HEK293T (cell line): ENCODE data around the gene NYAP1.
"Not testable (repeated sequence)": the region's sequence is repeated elsewhere in the genome, so short reads cannot be mapped to it uniquely, and the experiment has no call there.

Experiments used
- CTCF ChIA-PET: fragments of 350-600 bp; formaldehyde crosslinking; extraction: SDS; loops from one replicate; lab custom pipeline; 2021; ENCODE audit warnings: antibody characterized with exemption, inconsistent platforms; lab: Yijun Ruan, JAX
- POLR2A ChIA-PET: fragments of 350-600 bp; formaldehyde crosslinking; extraction: SDS; loops from one replicate; lab custom pipeline; 2020; ENCODE audit warnings: antibody characterized with exemption, inconsistent platforms; lab: Yijun Ruan, JAX
- DNase-seq: peaks from one replicate; pipeline ENCODE4 v3.0.0; 2012; ENCODE audit warnings: mixed read lengths; ENCODE audit errors: extremely low spot score
- ARNT ChIP-seq: fragments of 450-650 bp; IDR thresholded peaks from 2 replicates; pipeline ENCODE4 v1.6.1; 2017; ENCODE audit warnings: mild to moderate bottlenecking
- BHLHE40 ChIP-seq: fragments of 450-650 bp; IDR thresholded peaks from 2 replicates; pipeline ENCODE4 v1.6.1; 2016; ENCODE audit warnings: mild to moderate bottlenecking, moderate library complexity, borderline replicate concordance
- CTBP1 ChIP-seq: fragments of 450-650 bp; IDR thresholded peaks from 2 replicates; pipeline ENCODE4 v1.6.1; 2016; ENCODE audit warnings: borderline replicate concordance
- ELF4 ChIP-seq: fragments of 450-650 bp; IDR thresholded peaks from 2 replicates; pipeline ENCODE4 v1.6.1; 2017; ENCODE audit warnings: antibody characterized with exemption
- FOXA1 ChIP-seq: fragments of 450-650 bp; IDR thresholded peaks from 2 replicates; pipeline ENCODE4 v1.6.1; 2016; ENCODE audit warnings: mild to moderate bottlenecking
- FOXK2 ChIP-seq: fragments of 450-650 bp; IDR thresholded peaks from 2 replicates; pipeline ENCODE4 v1.6.1; 2016; ENCODE audit warnings: mild to moderate bottlenecking
- FOXM1 ChIP-seq: fragments of 450-650 bp; IDR thresholded peaks from 2 replicates; pipeline ENCODE4 v1.6.1; 2017; ENCODE audit warnings: mild to moderate bottlenecking, borderline replicate concordance
- HDGF ChIP-seq: fragments of 450-650 bp; IDR thresholded peaks from 2 replicates; pipeline ENCODE4 v1.6.1; 2017; ENCODE audit warnings: antibody characterized with exemption, borderline replicate concordance
- L3MBTL2 ChIP-seq: fragments of 450-650 bp; conservative IDR thresholded peaks from 2 replicates; pipeline ENCODE4 v1.6.1; 2016; ENCODE audit warnings: mild to moderate bottlenecking
- LEF1 ChIP-seq: fragments of 450-650 bp; IDR thresholded peaks from 2 replicates; pipeline ENCODE4 v1.6.1; 2017; ENCODE audit warnings: mild to moderate bottlenecking, borderline replicate concordance
- NFRKB ChIP-seq: fragments of 450-650 bp; IDR thresholded peaks from 2 replicates; pipeline ENCODE4 v1.6.1; 2016; ENCODE audit warnings: mild to moderate bottlenecking, moderate library complexity
- PKNOX1 ChIP-seq: fragments of 450-650 bp; IDR thresholded peaks from 2 replicates; pipeline ENCODE4 v1.6.1; 2016
- SP1 ChIP-seq: fragments of 450-650 bp; IDR thresholded peaks from 2 replicates; pipeline ENCODE4 v1.6.1; 2017
- SUZ12 ChIP-seq: fragments of 450-650 bp; IDR thresholded peaks from 2 replicates; pipeline ENCODE4 v1.6.1; 2016; ENCODE audit warnings: mild to moderate bottlenecking
- TARDBP ChIP-seq: fragments of 450-650 bp; IDR thresholded peaks from 2 replicates; pipeline ENCODE4 v1.6.1; 2016
- ZNF384 ChIP-seq: fragments of 450-650 bp; IDR thresholded peaks from 2 replicates; pipeline ENCODE4 v1.6.1; 2016

NYAP1 gene

GRCh38 chr7:100443096-100443840 is 40.5 kb upstream of the NYAP1 start:
- no peak for TF ChIP-seq LEF1
- TF ChIP-seq TARDBP, result no peak
- TF ChIP-seq ELF4, result no peak
- no peak for TF ChIP-seq L3MBTL2
- no peak for TF ChIP-seq CTBP1
- TF ChIP-seq BHLHE40, result no peak
- TF ChIP-seq SUZ12, result no peak
- no peak for TF ChIP-seq FOXK2
- no peak for TF ChIP-seq ARNT
- no peak for TF ChIP-seq FOXM1
- TF ChIP-seq FOXA1, result no peak
- no peak for TF ChIP-seq PKNOX1
- no peak for TF ChIP-seq NFRKB
- no peak for TF ChIP-seq ZNF384
- no peak for TF ChIP-seq HDGF
- TF ChIP-seq SP1, result no peak
- ChIA-PET POLR2A (interaction anchor here (1.7 to 5.1 kb wide), 2 partner anchors 9 to 14 kb away, joined by 7 to 43 read pairs; partner anchors contain the start of genes MEPCE and ZCWPW1), CTCF (interaction anchor here (0.9 kb wide), 1 partner anchor 14 kb away, joined by 3 read pairs; no protein-coding TSS in a partner anchor)
- no peak for DNase-seq

DNA sequence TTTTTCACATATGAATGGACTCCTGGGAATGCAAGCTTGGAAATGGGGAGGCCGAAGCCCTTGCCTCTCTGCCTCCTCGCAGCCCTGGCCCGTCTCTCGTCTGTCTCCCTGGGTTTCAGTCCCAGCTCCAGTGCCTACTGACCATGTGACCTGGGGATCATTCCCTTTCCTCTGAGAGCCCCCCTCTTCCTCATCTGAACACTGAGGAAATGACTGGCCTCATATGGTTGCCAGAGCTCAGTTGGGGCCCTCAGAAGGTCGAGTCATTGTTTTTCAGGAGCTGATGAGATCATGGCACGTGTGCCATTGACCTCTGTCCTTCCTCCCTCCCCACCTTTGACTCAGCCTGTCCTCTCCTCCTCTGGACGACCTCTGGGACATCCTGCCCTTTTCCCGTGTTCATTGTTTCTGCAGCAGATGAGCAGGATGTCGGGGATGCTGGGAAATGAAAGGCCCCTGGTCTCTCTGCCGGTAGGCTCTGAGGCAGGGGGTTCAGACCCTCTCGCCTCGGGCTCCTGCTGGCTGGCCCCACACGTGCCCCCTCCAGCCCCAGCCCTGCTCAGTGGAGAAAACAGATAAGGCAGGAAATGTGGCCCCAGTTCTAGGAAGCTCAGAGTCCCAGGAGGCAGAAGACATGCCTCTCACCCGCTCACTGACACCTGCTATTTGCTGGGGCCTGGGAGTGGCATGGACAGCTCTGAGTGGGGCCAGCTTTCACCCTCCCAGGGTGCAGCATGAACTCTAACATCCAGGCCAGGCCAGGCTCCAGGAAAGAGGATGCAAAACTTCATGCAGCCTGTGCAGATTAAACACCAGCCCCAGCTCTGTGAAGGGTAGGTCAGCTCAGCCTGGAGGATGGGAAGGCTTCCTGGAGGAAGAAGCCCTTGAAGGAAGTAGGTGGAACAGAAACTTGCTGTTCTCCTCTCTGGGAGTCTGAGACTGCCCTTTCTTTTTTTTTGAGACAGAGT is 39.1 kb upstream of the NYAP1 start:
- ChIA-PET POLR2A (interaction anchor here (1.1 to 5.1 kb wide), 4 partner anchors 8 to 124 kb away, joined by 3 to 43 read pairs (median 6); partner anchors contain the start of genes MEPCE, PPP1R35, TSC22D4 and ZCWPW1), CTCF (interaction anchor here (0.6 to 1.3 kb wide), 5 partner anchors 10 to 390 kb away, joined by 3 to 8 read pairs (median 4); no protein-coding TSS in a partner anchor)
- no peak for DNase-seq
- TF ChIP-seq LEF1 (no peak), ARNT (no peak), PKNOX1 (no peak), SUZ12 (no peak), BHLHE40 (no peak), FOXM1 (no peak)

DNA sequence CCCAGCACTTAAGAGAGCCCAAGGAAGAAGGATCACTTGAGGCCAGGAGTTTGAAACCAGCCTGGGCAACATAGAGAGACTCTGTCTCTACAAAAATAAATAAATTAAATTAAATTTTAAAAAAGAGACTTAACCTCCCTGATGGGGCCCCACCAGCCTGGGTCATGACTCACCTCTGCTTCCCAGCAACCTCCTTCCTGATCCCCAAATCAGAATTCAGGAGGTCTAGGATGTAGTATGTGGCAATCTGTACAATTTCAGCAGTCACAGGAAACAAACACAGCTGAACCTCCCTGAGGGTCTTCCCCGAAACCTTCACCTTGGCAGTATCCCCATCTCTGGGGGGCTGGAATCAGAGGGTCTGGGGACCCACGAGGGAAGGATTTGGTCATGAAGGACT is 37.7 kb upstream of the NYAP1 start:
- ChIA-PET CTCF (interaction anchor here (0.6 to 1.0 kb wide), 2 partner anchors 23 to 280 kb away, joined by 3 to 5 read pairs; no protein-coding TSS in a partner anchor), POLR2A (interaction anchor here (1.2 to 5.1 kb wide), 4 partner anchors 9 to 17 kb away, joined by 3 to 43 read pairs (median 7); partner anchors contain the start of genes MEPCE and ZCWPW1)
- no peak for DNase-seq
- TF ChIP-seq SP1 (no peak), ARNT (no peak), BHLHE40 (no peak), HDGF (no peak), L3MBTL2 (no peak), SUZ12 (no peak), FOXM1 (no peak), FOXA1 (no peak), ZNF384 (no peak), NFRKB (no peak), CTBP1 (no peak)

- DNase-seq, CTCF ChIA-PET: not testable (repeated sequence)
- POLR2A ChIA-PET, result interaction anchor here (0.7 to 5.1 kb wide), 5 partner anchors 8 to 831 kb away, joined by 3 to 43 read pairs (median 3); partner anchors contain the start of genes MEPCE, TSC22D4, ZCWPW1 and ZSCAN25
Measured at GRCh38 chr7:100447363-100447762, 36.4 kb upstream of the NYAP1 start.

DNA sequence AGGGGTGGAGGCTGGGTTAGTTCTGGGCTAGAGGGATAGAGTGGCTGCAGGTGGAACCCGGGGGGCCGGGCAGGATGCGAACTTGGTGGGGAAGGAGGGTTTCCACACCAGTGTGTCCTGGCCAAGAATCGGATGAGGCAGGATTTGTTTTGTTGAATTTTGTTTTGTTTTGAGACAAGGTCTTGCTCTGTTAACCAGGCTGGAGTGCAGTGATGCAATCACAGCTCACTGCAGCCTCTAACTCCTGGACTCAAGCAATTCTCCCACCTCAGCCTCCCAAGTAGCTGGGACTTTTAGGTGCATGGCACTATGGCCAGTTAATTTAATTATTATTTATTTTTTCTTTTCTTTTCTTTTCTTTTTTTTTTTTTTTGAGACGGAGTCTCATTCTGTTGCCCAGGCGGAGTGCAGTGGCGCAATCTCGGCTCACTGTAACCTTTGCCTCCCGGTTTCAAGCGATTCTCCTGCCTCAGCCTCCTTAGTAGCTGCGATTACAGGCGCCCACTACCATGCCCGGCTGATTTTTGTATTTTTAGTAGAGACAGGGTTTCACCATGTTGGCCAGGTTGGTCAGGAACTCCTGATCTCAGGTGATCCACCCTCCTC is 34.4 kb upstream of the NYAP1 start:
- ChIA-PET CTCF (interaction anchor here (0.6 to 1.6 kb wide), 3 partner anchors 14 to 646 kb away, joined by 3 to 5 read pairs (median 4); no protein-coding TSS in a partner anchor), POLR2A (interaction anchor here (1.2 to 2.9 kb wide), 3 partner anchors 14 to 30 kb away, joined by 5 to 28 read pairs (median 25); partner anchors contain the start of genes MEPCE, PPP1R35, TSC22D4 and ZCWPW1)
- no peak for TF ChIP-seq CTBP1
- no peak for TF ChIP-seq LEF1
- TF ChIP-seq SUZ12, result no peak
- TF ChIP-seq SP1, result no peak
- no peak for TF ChIP-seq ARNT
- no peak for TF ChIP-seq ZNF384
- TF ChIP-seq FOXM1, result no peak
- TF ChIP-seq BHLHE40, result no peak
- no peak for TF ChIP-seq ELF4
- TF ChIP-seq FOXA1, result no peak
- TF ChIP-seq FOXK2, result no peak
- no peak for TF ChIP-seq PKNOX1
- no peak for TF ChIP-seq HDGF
- no peak for TF ChIP-seq NFRKB
- TF ChIP-seq TARDBP, result no peak
- no peak for TF ChIP-seq L3MBTL2
- no peak for DNase-seq
